ENCODE measurements around the gene CTBP2.
"Not testable (repeated sequence)": the region's sequence is repeated elsewhere in the genome, so short reads cannot be mapped to it uniquely, and the experiment has no call there.

CTBP2 gene

DNA sequence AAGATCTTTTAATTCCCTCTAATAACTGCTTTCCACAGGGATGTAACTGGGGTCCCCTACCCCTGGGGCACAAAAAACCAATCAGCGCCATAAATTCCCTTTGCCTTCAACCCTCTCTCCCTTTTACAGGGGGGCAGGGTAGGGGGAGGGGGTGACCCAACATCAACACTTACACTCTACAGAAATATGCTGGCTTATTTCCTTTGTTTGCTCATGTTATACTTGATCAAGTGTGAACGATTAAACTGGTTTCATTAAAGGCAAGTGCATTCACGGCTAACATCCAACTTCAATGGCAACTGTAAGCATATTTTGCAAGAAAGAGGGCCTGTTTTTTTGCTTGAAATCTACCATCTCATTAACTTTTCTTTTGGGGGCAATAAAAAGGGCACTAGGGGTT is 2.9 kb downstream of the CTBP2 start:
- no peak for DNase-seq

DNA sequence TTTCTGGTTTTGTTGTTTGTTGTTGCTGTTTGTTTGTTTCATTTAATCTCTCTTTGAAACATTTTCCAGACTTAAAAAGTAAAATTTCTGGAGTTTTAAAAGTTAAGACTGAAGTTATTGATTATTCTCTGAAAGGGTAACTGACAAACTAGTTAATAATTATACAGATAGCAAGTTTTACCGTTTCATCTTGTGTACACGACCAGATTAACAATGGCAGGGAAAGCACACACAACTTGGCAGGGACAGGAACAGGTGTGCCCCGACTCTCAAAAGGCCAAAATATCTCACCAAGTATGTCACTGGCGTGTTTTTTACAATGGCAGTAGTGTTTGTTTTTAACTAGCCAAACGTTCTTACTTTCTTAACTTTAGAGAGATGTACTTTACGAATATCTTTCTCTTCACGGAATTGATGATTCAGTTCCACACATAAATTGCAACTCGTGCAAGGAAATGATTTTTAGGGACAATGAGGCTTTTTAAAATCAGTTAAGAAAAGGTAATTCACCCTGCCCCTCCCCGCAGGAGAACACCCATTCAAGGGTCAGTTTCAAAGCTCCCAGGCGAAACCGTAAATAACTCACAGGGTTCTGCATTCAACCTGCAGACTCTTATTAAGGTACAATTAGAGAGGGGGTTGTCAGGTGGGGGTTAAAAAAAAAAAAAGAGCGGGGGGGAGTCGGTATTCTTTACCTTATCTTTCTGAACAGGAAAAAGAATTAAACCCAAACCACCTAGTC is 3.5 kb downstream of the CTBP2 start:
- DNase-seq = no peak

DNA sequence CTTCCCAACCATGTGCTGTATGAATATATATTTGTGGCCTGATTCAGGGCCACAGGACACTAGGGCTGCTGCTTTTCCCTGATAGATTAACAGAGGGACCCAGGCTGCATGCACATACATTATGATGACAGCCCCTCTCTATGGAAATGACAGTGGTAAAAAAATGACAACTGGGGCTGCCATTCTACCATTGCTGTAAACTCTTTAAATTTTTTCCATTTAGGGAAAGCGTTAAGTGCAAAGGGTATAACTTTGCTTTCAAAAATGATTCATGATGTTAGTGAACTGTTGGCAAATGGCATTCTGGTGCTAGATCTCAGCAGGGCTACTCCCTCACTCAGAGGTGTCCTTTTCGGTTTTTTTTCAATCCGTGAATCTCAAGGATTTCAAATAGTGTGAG is 4.2 kb downstream of the CTBP2 start:
- DNase-seq = no peak

DNA sequence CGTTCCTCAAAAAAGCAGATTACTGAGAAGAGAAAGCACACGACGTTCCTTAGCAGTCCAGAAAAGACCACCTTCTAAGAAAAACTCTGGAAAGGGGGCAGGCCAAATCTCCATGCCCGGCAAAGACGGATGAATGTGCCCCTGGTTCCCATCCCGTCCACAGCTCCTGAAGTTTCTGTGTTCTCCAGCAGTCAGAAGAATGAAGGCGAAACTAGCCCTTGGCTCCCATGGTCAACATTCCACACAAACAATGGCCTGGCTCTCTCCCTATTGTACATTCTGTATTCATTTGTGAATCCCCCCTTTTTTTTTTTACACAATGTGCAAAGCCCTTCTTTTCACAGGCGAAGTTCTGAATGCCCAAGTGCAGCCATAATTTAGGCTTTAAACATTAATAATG is 5.3 kb downstream of the CTBP2 start:
- no peak for DNase-seq

DNA sequence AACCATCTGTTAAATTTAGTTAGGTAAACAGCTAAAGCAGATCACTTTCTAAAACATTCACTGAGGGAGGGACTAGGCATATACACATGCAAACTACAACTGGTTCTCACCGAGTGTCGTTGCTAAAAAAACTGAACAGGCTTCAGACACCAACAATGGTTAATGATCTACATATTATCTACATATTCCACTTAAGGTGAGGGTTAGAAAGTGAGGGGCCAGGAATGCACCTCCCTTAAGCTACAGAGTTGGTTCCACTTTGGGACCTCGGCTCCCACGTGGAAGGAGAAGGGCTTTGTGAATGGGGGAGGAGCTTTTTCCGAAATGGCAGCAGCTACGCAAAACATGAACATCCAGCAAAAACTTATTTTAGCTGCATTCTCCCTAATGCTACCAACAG is 5.8 kb downstream of the CTBP2 start:
- no peak for DNase-seq

DNA sequence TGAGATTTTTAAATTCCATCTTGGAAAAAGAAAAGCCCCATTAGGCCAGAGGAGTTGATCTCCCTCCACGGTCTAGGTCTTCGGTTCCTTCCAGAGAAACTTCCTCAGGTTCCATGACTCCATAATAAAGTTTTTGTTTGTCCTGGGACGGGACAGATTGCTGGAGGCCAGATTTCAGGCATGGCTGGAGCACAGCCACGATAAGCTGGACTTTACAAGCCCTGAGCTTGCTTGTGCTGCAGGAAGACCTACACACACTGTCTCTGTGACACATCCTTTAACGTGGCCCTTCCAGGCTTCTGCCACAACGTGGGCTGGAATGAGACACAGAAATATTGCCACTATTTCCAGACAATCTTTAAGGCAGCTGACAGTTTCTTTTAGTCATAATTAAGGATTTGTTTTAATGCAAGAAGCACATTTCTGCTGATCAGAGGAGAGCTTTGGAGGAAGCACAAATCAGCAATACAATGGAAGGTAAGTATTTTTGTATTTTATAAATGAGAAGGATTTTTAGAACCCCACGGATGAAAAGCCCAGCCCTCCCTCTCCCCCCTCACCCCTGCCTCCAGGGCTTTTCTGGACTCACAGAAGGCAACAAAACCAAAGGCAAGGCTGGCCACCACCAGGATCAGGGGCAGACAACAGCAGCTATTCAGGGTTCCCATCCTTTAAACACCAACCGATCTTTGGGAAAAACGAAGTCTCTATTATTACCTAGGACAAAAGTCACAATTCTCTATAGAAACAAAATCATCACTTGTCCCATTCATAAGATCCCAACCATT is 6.5 kb downstream of the CTBP2 start:
- DNase-seq = no peak

DNA sequence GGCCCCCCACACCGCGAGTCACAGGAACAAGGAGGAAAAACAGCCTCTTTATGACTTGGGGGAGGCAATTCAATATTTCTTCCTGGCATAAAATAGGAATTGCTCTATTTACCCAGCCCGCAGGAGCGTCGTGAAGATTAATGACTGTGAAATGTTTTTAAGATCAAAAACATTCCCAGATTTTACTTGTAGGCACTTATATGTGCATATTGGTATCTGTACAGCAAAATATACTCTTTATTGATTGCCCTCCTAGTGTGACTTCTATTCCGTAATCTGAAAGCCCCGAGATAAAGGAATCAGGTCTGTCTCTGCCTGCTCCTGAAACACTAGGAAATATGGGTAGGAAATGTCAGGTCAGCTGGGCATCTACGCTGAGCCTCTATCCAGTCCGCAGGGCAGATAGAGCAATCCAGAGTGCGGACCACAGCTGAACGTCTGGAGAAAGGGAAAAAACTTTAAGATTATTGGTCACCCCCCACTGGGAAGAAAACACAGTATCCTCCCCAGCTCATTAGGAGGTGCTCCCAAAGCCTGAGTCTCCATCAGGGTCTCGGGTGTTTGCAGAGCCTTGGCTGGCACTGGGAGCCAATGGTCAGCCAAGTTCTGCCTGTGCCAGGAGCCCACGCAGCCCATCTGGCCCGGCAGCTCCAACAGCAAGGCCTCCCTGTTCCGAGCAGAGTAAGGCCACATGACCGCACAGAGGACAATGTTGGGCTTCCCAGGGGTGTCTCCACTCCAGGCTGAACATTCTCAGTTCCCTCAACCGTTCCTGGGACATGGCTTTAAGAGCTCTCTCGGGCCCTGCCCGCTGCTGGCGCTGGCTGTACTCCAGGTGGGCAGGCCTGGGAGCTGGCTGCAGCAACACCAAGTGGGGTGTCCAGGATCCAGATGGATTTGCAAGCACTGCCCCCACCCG is 7.7 kb downstream of the CTBP2 start:
- no peak for DNase-seq

DNA sequence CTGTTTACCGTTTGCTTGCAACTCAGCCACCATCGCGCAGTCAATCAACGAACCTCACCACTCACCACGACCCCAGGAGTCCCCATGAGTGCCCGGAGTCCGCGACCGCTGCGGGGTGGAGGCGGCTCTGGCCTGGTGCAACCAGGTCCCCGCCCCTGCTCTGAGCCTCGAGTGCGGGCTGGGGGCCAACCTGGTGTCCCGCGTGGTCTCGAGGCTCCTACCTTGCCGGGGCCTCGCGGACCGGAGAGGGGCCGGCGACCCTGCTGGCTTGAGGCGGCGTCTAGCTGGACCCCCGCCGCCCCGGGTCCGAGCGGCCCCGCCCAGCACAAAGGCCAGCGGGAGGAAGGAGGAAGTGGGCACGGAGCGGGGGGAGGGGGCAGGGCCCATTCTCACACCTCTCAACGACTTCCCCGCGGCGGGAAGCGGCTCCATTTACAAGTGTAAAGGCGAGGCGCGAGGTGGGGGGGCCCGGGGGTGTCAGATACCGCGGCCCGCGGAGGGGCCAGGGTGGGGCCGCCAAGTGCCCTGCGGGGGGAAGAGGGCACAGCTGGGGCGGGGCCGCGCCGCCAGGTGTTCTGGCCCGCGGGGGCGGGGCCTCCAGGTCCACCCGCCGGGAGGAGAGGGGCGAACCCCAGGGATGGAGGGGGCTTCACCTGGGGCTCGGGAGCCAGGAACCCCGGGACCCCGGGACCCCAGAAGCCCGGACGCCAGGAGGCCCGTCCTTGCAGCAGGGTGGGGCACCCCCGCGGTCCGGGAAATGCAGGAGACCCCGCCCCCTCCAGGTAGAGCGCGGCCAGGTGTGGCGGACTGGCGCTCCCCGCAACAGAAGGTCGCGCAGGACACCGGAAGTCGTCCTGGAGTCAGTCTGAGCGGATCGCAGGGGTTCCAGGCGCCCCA is 8.6 kb downstream of the CTBP2 start:
- DNase-seq = no peak

DNA sequence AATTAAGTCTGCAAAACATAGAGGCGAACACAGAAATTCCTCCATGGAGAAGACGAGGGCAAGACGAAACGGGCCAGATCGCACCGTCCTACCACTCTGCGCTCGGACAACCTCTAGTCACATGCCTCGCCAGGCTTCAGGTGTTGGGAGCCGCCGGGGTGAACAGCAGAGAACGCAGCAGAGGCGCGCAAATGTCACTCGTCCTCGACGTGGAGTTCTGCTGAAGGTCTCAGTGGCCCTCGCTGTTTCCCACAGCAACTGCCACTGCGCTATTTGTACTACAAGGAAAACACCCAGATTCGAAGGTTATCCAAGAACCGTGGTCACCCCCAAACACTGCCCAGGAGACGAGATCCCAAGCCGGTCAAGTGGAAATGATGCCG is 9.2 kb downstream of the CTBP2 start:
- DNase-seq = no peak

DNA sequence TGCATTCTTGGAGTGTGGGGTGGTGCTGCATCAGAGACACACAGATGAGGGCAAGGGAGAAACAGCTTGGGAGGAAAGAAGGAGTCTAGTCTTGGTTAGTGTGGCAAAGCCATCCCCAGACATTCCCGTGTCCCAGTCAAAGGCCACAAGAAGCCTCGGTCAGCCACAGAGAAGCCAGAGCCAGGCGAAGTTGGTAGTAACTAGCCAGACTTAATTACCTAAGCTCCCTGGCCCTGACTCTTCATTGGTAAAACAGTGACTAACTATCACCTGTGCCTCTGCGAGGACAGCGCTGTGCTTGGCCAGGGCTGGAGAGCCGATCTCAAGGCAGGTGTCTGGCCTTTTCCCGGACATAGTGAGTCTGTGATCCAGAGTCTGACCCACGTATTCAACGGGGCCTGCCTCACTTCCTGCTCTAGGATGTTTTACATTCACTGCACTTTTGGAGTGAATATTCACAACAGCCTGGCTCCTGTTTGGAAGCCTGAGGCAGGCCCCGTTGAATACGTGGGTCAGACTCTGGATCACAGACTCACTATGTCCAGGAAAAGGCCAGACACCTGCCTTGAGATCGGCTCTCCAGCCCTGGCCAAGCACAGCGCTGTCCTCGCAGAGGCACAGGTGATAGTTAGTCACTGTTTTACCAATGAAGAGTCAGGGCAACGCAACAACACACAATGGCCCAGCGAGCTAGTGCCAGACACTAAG is 9.8 kb downstream of the CTBP2 start:
- DNase-seq = not testable (repeated sequence)

DNA sequence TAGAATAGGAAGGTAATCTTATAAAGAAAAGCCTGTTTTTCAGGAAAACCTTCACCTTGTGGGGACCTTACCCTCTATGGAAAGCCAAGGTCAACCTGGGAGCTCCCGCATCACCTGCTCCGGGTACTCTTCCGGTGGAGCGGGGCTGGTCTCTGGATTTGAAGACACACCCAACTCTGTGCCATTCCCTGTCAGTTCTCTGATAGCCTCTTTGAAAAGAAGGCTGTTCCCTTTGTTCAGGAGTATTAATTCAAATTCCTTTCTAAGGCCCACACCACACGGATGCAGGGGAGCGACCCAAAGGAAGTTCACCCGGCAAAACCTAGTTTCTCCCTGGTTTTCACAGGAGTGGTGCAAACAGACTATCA is 10.7 kb downstream of the CTBP2 start:
- DNase-seq = no peak

DNA sequence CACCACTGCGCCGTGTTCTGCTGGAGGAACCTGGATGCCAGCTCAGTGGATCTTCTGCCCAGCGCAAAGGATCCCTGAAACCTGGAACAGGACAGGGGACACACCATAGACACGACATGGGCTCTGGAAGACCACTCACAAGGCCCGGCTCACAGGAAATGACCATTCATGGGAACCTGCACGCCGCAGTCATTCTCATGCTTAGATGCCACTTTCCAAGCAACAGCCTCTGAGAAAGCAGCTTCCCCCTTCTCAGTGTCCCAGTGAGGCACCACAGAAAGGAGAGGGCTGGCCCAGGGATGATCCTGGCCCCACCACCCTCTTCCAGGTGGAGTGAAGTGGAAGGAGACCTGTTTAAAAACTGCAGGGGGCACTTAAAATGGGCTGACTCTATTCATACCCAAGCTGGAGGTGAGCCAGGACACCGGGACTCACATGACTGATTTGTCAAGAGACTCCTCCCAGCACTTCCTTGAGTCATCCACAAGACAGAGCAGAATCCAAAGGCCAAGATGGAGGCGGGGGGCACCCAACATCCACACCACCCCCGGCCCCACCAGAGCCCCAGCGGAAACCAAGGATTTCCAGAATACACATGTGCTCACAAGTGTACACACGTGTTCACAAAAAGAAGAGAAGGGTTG is 11.2 kb downstream of the CTBP2 start:
- DNase-seq = no peak

DNA sequence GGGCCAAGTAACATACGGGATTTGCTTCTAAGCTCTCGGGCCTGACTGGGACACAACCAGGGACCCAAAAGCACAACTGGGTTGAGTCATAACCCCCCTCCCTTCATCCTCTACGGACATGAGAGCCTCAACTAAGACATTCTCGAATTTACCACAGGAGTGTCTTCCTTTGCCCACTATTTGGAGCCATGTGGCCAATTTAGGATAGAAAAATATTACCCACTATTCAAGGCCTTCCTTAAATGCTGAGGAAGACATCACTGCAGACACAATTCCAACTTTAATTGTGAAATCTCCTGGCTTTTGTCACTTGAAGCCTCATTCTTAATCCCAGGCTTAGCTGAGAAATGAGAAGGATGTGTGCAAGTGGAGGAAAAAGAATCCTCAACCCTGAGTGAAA is 11.8 kb downstream of the CTBP2 start:
- no peak for DNase-seq

DNA sequence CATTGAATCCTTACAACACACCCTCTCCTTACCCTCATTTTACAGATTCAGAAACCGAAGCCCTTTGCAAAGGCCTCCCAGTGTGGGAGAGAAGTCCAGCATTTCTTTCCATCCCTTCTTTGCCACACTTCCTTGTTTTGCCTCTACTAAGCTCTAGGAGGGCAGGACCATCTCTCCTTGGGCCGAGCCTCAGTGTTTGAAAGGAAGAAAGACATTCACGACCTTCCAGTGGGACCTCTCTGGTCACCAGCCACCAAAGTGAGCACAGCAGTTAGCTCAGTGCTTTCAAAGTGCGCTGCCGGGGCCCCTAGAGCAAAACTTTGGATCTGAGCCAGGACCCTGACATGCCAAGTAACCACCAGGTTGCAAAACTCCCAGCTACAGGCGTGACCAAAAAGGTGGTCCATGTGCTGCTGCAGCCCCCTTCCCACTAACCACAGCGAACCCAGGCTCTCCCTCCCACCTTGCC is 12.4 kb downstream of the CTBP2 start:
- no peak for DNase-seq

DNA sequence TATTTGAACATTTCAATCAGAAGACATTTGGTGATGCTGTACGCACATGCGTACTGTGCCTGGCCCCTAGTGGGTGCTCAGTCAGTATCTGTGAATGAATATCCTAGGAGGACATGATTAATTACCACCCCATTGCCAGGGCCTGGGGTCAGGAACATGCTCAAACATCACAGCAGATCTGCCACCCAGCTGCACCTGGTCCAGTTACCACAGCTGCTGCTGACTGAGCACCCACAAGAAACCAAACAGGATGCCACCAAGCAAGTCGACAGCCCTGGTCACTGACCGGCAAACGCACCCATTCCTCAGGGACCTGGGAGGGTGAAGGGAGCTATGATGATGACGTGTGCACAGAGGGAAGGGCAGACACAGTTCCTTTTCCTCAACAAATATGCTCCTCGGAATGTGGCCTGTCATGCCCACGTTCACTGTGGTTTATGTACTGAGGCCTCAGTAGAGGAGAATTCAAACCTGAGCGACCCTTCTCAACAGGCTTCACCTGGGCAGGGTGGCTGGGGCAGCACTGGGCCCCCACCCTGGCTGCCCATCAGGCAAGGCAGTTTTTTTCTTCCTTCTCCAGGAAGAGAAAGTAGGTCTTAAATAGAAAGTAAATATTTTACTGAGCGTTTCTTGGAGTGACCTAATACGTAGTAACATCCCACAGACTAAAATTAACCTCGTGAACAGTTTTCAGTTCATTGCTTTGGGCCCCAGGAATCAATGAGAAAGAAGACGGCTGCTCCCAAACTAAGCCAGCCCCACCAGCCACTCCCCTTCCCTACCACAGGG is 13.4 kb downstream of the CTBP2 start:
- DNase-seq = no peak

DNA sequence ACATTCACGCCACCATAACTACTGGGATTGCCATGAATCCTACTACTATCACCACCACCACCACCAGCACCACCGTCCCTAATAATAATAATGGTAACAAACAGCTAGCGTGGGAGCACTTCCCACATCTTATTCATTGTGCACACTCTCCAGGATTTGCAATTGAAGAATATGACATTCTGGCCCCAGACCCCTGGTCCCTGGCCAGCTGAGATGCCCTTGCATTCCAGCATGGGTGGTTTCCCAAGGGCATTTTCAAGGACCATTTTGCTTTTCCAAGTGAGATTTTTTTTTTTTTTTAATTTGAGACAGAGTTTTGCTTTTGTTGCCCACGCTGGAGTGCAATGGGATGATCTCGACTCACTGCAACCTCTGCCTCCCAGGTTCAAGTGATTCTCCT is 14.7 kb downstream of the CTBP2 start:
- no peak for DNase-seq

DNA sequence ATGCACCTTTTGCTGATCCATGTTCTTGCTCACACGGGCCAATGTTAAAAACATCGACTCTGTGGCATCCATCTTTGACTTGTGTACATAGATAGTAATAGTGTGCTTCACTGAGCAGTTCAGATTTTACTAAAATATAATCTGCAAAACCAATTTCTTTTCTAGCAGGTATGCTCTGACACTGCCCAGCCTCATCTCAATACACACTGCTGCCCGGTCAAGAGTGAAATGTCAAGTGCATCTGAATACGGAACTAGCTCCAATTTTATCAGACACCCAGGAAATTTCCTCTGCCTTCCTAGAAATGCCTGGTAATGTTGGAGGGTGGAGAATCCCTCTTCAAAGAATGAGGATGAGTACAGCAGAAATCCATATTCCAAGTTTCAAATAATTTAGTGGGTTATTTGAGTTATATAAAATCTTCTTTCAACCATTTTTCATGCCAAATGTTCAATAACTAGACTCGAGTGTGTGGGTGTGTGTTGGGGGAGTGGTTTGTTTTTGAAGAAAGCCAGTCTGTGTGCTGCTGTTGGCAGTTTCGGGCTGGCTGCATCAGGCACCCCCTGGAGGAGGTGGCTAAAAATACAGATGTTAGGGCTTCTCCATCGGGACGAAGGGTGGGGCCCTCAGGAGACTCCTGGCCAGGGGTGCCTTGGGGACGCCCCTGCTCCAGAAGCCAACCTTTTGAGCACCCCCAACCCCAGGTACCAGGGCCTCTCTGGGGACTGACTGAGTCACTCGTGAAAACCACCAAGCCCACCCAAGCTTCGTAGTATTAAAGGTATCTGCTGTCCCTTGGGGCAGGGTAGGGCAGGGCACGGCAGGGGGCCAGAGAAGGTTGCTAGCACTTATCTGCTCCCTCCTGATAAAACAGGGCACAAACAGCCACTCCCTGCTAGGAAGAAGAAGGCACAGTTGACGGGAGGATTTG is 15.4 kb downstream of the CTBP2 start:
- peak in 1 of 2 experiments; percentile 18 for DNase-seq

DNA sequence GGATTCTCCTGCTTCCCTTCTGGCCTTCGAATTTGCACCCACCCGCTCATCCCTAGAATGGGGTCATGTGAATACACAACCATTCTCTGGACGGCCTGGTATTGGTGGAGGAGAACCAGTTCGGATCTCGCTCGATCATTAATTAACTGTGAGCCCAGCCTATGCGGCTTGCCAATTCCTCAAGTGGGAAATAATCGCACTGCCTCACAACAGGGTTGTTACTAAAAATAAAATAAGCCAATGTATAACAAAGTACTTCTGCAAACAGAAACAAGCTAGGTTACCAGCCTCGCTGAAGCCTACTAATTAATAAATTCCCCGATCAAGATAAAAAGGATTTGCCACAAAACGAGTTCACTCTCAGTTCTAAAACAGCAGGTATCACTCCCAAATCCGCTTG is 16.2 kb downstream of the CTBP2 start:
- DNase-seq = no peak

DNA sequence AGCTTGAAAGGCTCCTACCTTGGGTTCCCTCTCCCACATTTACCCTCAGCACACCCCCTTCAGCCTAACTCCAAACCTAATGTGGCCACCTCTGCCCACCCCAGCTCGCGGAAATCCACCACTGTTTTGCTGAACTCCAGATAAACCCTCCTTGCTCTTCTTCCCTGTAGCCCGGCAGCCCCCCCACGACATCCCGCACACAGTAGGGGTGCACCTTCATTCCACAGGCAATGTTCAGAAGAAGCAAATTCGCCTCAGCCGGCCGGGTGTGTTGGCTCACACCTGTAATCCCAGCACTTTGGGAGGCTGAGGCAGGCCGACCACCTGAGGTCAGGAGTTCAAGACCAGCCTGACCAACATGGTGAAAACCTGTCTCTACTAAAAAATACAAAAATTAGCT is 17.4 kb downstream of the CTBP2 start:
- DNase-seq = no peak

All from activated CD4-positive, alpha-beta T cell treated with anti-CD3 and anti-CD28 coated beads, Interleukin-2, amount 50 U/mL, for 48 hours (primary cell).